Right cardiac atrium (tissue), 5 donors: Measurements from ENCODE around the gene MEIOSIN. TPM values are rescaled to one million over a fixed set of nuclear protein-coding genes. Genes with fewer than 3 reads are reported as not detected.

Experiments
- ATAC-seq, 2 donors: fragments of 200-7000 bp; cut with Tn5 transposase; one replicate each; pipeline versions ENCODE4 v1.8.0 to v1.9.1; 2020; ENCODE audit warnings: moderate library complexity in 2 of 2, mild to moderate bottlenecking in 1 of 2
- DNase-seq, 3 donors: peaks; one replicate each; pipeline ENCODE4 v3.0.0-alpha.2; 2020
- H3K27ac ChIP-seq: one replicate; pipeline ENCODE4 v1.5.1; 2013; ENCODE audit warnings: mild to moderate bottlenecking, low read length, control low read depth, moderate library complexity
- H3K27me3 ChIP-seq: one replicate; pipeline ENCODE4 v1.6.1; 2013; ENCODE audit not compliant: control insufficient read depth, insufficient read depth
- H3K4me1 ChIP-seq: one replicate; pipeline ENCODE4 v1.6.1; 2013; ENCODE audit warnings: low read length; ENCODE audit not compliant: control insufficient read depth, insufficient read depth
- H3K4me3 ChIP-seq: one replicate; pipeline ENCODE4 v1.5.1; 2013; ENCODE audit warnings: low read length, control low read depth
- H3K9me3 ChIP-seq: one replicate; pipeline ENCODE4 v1.6.1; 2013; ENCODE audit warnings: low read length; ENCODE audit not compliant: control insufficient read depth
- WGBS: extraction: QIAGEN DNeasy Blood & Tissue Kit; methylation state at CpG from one replicate; pipeline ENCODE4 v1.1.7; 2013; 5-methylcytosine and 5-hydroxymethylcytosine counted together
- intact Hi-C, 4 donors: fragments of 100-400 bp; cut with DNase I; formaldehyde crosslinking; loops; one replicate each; pipeline versions ENCODE4 v1.11.0 to v1.14.0; 2022 to 2023
- polyA plus RNA-seq: library from polyadenylated mRNA; stranded (reverse); fragments of 200-250 nt; gene quantifications from one replicate; pipeline ENCODE4 v1.2.3, GENCODE V29; 2013
- total RNA-seq, 4 donors: library from RNA; stranded (reverse); fragmentation: NEBNext Ultra II Directional; extraction: Animal tissue kit (Norgen Biotek cat#: 25700); gene quantifications; one replicate each; pipeline ENCODE4 v1.2.1, GENCODE V29; 2021
- donor health status: healthy with polysubstance abuse.
- donor health status: DM: no; HTN: yes; CAD: no.
- donor health status: DM: no; HTN: no; CAD: no.
- donor health status: DM: no; HTN: yes; CAD: no; lungs with severe emphysema.
- donor health status: DM: yes; HTN: yes; CAD: no.

Gene MEIOSIN
- total and polyA plus RNA-seq, 5 donors = 0.15 to 0.76 (median 0.34) TPM

DNA sequence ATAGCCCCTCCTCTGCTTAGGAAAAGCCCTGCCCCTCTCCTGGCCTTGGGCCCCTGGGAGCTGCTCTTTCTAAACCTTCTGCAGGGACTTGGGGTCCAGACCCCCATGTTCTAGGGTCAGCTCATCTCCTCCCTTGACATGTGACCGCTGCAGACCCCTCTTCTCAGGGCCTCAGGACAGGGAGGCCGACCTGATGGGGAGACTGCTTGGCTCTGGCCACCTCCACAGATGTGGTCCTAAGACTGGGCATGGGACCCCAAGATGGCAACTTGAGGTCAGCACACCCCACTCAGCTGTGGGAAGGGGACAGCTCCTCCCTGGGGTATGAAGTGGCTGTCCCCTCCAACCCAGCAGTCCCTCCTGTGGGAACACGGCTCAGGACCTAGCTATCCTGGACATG lies 39.7 kb downstream of the MEIOSIN start:
- H3K27ac ChIP-seq = no peak overlapping the region
- ATAC-seq (no peak), DNase-seq (peak in 1 of 3 donors; percentile 35)
- no peaks in the 10 kb centered on the region for H3K9me3 ChIP-seq
- H3K27me3 ChIP-seq = no peaks in the 10 kb centered on the region
- no peak overlapping the region for H3K4me3 ChIP-seq
- 90% methylated on average over 3 of the region's 3 CpGs for WGBS
- intact Hi-C loops = no loop called here
- no peaks in the 10 kb centered on the region for H3K4me1 ChIP-seq

- no peaks in the 10 kb centered on the region for H3K4me1 ChIP-seq
- H3K27ac ChIP-seq = no peak overlapping the region
- intact Hi-C loops = no loop called here
- peak in 1 of 3 donors; percentile 16 for DNase-seq
- no peak overlapping the region for H3K4me3 ChIP-seq
- 12% methylated on average over 2 of the region's 2 CpGs for WGBS
- no peak for ATAC-seq
- no peaks in the 10 kb centered on the region for H3K27me3 ChIP-seq
- no peaks in the 10 kb centered on the region for H3K9me3 ChIP-seq
These were observed 40.1 kb downstream of the MEIOSIN start for GRCh38 chr19:45773384-45773783.

GRCh38 chr19:45774765-45775164 lies 41.5 kb downstream of the MEIOSIN start:
- Histone ChIP-seq H3K4me1 (no peaks in the 10 kb centered on the region), H3K9me3 (no peaks in the 10 kb centered on the region), H3K4me3 (no peak overlapping the region), H3K27me3 (no peaks in the 10 kb centered on the region), H3K27ac (no peak overlapping the region)
- ATAC-seq = no peak
- WGBS = 91% methylated on average over 9 of the region's 9 CpGs
- DNase-seq = no peak
- intact Hi-C loops = no loop called here

DNA sequence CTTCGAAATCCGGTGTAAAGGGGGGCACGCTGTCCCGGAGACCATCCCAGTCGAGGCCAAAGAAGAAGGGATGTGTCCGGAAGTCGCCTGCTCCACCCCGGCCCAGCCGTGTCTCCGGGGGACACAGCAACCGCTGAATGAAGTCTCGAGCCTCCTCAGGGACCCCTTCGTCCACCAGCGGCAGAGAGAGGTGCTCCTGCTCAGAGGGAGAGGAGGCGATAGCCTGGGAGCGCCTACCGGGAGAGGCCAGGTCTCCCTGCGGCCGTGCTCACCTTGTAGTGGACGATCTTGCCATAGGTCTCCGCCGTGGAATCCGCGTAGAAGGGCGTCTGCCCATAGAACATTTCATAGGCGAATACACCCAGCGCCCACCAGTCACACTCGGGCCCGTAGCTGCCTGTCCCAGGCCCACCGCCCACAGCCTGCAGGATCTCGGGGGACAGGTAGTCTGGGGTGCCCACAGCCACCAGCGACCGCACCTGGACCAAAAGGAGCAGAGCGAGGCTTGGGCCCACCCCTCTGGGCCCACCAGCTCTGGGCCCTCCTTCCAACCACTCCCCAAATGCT lies 44.2 kb downstream of the MEIOSIN start:
- WGBS = 93% methylated on average over 34 of the region's 34 CpGs
- Histone ChIP-seq H3K4me1 (no peaks in the 10 kb centered on the region), H3K27ac (no peak overlapping the region), H3K27me3 (no peaks in the 10 kb centered on the region), H3K9me3 (no peaks in the 10 kb centered on the region), H3K4me3 (no peak overlapping the region)
- intact Hi-C loops = no loop called here
- DNase-seq (peak in 1 of 3 donors; percentile 58), ATAC-seq (no peak)

- Histone ChIP-seq H3K4me1 (no peaks in the 10 kb centered on the region), H3K27me3 (no peaks in the 10 kb centered on the region)
- intact Hi-C loops = no loop called here
These were observed 44.9 kb downstream of the MEIOSIN start for GRCh38 chr19:45778010-45778661.

DNA sequence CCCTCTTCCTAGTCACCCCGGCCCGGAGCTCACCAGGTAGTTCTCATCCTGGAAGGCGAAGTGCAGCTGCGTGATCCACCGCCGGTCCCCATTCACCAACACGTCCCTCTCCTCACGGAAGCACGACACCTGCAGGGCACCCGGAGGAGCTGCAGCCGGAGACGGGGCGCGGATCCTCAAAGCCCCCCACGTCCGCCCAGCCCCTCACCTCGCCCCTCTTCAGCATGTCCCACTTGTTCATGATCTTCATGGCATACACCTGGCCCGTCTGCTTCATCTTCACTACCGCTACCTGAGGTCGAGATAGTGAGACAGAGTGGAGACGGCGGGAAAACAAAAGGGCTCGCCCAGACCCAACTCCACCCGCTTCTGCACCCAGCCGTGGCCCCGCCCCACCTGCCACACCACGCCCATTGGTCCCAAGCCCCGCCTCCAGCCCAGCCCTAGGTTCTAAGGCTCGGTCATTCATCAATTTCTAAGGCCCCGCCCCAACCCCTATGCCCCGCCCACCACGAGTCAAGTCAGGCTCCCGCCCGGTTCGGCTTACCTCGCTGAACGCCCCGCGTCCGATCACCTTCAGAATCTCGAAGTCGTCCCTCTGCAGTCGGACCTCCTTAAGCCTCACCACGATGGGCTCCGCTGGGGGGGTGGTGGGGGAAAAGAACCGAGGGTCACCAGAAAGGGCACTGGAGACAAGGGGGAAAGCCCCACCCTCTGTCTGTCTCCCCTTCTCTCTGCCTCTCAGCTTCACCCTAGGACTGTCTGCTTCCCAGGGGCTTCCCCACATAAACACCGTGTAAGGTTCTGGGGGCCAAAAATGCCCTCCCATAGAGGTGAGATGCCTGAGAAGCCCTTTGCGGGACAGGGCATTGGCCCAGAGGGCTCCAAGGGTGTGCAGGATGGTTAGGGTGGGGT lies 46.2 kb downstream of the MEIOSIN start:
- intact Hi-C loops = no loop called here
- H3K27me3 ChIP-seq = no peaks in the 10 kb centered on the region
- H3K9me3 ChIP-seq = no peaks in the 10 kb centered on the region
- peak; percentile 80 to 94 (median 92) for DNase-seq
- ATAC-seq = peak; percentile 59 to 66
- no peak overlapping the region for H3K27ac ChIP-seq
- WGBS = 21% methylated on average over 48 of the region's 48 CpGs
- H3K4me3 ChIP-seq = no peak overlapping the region
- H3K4me1 ChIP-seq = no peaks in the 10 kb centered on the region

More at GRCh38 chr19:45778010-45778661, 44.9 kb downstream of the MEIOSIN start:
- H3K4me3 ChIP-seq = no peak overlapping the region
- no peak for ATAC-seq
- 94% methylated on average over 28 of the region's 28 CpGs for WGBS
- H3K27ac ChIP-seq = no peak overlapping the region
- peak in 1 of 3 donors; percentile 65 for DNase-seq
- H3K9me3 ChIP-seq = no peaks in the 10 kb centered on the region

DNA sequence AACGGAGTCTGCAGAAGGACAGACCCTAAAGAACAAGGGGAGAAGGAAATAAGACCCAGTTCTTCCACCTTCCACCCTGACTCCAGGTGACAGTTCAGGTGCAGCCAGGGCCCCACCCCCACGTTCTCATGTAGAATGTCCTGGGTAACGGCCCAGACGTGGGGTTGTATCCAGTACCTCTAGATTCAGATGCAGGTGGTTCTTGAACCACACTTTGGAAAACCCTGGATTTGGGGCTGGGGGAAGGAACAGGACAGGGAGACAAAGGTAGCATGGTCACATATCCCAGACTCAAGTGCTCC lies 46.9 kb downstream of the MEIOSIN start:
- 52% methylated on average over 4 of the region's 4 CpGs for WGBS

GRCh38 chr19:45780448-45781213 lies 47.4 kb downstream of the MEIOSIN start:
- Histone ChIP-seq H3K9me3 (no peaks in the 10 kb centered on the region), H3K27me3 (no peaks in the 10 kb centered on the region), H3K27ac (peak overlapping the region; percentile 71), H3K4me1 (peaks cover 3% of the 10 kb centered on the region), H3K4me3 (peak overlapping the region; percentile 50)
- 20% methylated on average over 13 of the region's 13 CpGs for WGBS
- DNase-seq (no peak), ATAC-seq (no peak)
- intact Hi-C loops = no loop called here

More for the DNA sequence above, 46.9 kb downstream of the MEIOSIN start:
- intact Hi-C loops = no loop called here
- peak in 1 of 3 donors; percentile 48 for DNase-seq
- Histone ChIP-seq H3K27ac (no peak overlapping the region), H3K27me3 (no peaks in the 10 kb centered on the region), H3K4me1 (peaks cover 3% of the 10 kb centered on the region), H3K9me3 (no peaks in the 10 kb centered on the region), H3K4me3 (peak overlapping the region; percentile 50)
- no peak for ATAC-seq

GRCh38 chr19:45781214-45782161 lies 48.2 kb downstream of the MEIOSIN start:
- H3K4me3 ChIP-seq = peak overlapping the region; percentile 50
- peaks cover 3% of the 10 kb centered on the region for H3K4me1 ChIP-seq
- DNase-seq (peak in 2 of 3 donors; percentile 46 to 66), ATAC-seq (peak; percentile 0 to 8)
- WGBS = 39% methylated on average over 17 of the region's 17 CpGs
- intact Hi-C loops = no loop called here
- no peaks in the 10 kb centered on the region for H3K9me3 ChIP-seq
- H3K27ac ChIP-seq = peak overlapping the region; percentile 79
- H3K27me3 ChIP-seq = no peaks in the 10 kb centered on the region

DNA sequence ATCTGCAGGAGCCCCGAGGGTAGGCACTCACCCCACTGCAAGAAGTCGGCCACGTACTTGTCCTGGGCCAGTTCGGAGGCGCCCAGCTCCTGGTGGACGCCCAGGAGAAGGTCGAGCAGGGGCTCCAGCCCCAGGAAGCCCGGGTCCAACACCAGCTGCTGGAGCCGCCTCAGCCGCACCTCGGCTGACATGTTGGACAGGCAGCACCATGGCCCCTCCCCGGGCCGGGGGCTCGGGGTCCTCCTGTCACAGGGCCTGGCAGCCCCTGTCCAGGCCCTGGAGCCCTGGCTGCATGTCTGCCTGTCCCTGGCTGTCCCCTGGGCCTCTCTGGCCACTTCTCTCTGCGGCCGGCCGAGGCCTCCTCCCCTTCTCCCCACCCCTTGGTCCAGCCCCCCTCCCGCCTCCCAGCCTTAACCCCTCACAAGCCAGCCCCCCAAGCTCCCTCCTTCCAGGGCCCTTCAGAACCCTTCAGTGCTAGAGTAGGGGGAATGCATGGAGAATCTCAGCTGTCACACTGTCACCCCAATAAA lies 49.0 kb downstream of the MEIOSIN start, which contains the start of gene DMPK:
Gene DMPK (minus strand): TSS at position 329 of the 530 bp plus-strand sequence. CDS start 138 bp downstream, at position 191.
- no peaks in the 10 kb centered on the region for H3K9me3 ChIP-seq
- H3K27me3 ChIP-seq = no peaks in the 10 kb centered on the region
- intact Hi-C loops = no loop called here
- ATAC-seq (peak; percentile 63 to 74), DNase-seq (peak; percentile 71 to 92 (median 87))
- peaks cover 3% of the 10 kb centered on the region for H3K4me1 ChIP-seq
- WGBS = 14% methylated on average over 18 of the region's 18 CpGs
- peak within 1 kb of the TSS; percentile 50 for H3K4me3 ChIP-seq
- H3K27ac ChIP-seq = peak within 1 kb of the TSS; percentile 94
